Measurements from ENCODE around the gene LIFR. TPM values are rescaled to one million over a fixed set of nuclear protein-coding genes. Genes with fewer than 3 reads are reported as not detected.
"Not testable (repeated sequence)": the region's sequence is repeated elsewhere in the genome, so short reads cannot be mapped to it uniquely, and the experiment has no call there.

The LIFR gene
- total RNA-seq, 1 donor from 2014 or later = 13.8 TPM

DNA sequence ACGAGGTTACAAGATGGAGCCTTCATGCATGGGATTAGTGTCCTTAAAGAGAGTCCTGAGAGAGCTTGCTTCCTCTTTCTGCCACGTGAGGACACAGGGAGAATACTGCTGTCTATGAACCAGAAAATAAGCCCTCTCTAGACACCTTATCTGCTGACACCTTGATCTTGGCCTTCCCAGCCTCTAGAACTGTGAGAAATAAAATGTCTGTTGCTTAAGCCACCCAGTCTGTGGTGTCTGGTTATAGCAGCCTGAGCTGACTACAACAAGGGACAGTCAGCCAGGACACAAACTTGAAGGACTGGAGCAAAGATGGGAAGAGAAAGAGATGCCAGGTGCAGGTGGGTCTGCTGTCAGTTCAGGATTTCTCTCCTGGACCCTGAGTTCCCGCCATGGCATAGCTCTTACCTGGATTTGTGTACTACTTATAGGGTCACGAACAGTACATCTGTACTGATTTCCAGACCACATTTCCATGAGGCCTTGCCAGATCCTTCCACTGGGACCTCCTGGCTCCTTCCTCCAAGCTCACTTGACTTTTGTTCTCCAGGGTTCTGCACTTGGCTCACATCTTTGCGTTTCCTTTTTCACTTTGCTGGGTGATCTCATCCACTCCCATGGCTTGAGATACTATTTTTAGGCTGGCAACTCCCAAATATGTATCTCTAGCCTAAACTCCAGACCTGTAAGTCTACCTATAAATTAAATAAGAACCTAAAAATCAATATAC is 44.9 kb upstream of the LIFR start:
- Histone ChIP-seq H3K27me3 (ENCODE audit: control insufficient read depth, insufficient read depth, low read length) (no peaks in the 10 kb centered on the region), H3K36me3 (ENCODE audit: control insufficient read depth, insufficient read depth, low read length) (no peaks in the 10 kb centered on the region), H3K4me3 (ENCODE audit: low read depth, low read length) (no peak overlapping the region)
- TF ChIP-seq, protein P1, sequence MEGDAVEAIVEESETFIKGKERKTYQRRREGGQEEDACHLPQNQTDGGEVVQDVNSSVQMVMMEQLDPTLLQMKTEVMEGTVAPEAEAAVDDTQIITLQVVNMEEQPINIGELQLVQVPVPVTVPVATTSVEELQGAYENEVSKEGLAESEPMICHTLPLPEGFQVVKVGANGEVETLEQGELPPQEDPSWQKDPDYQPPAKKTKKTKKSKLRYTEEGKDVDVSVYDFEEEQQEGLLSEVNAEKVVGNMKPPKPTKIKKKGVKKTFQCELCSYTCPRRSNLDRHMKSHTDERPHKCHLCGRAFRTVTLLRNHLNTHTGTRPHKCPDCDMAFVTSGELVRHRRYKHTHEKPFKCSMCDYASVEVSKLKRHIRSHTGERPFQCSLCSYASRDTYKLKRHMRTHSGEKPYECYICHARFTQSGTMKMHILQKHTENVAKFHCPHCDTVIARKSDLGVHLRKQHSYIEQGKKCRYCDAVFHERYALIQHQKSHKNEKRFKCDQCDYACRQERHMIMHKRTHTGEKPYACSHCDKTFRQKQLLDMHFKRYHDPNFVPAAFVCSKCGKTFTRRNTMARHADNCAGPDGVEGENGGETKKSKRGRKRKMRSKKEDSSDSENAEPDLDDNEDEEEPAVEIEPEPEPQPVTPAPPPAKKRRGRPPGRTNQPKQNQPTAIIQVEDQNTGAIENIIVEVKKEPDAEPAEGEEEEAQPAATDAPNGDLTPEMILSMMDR (IDR thresholded peaks at IDR 0.05; ENCODE audit: insufficient read depth, low read length, poor library complexity, severe bottlenecking) = no peak
- no peak for DNase-seq (ENCODE audit: low read depth)

DNA sequence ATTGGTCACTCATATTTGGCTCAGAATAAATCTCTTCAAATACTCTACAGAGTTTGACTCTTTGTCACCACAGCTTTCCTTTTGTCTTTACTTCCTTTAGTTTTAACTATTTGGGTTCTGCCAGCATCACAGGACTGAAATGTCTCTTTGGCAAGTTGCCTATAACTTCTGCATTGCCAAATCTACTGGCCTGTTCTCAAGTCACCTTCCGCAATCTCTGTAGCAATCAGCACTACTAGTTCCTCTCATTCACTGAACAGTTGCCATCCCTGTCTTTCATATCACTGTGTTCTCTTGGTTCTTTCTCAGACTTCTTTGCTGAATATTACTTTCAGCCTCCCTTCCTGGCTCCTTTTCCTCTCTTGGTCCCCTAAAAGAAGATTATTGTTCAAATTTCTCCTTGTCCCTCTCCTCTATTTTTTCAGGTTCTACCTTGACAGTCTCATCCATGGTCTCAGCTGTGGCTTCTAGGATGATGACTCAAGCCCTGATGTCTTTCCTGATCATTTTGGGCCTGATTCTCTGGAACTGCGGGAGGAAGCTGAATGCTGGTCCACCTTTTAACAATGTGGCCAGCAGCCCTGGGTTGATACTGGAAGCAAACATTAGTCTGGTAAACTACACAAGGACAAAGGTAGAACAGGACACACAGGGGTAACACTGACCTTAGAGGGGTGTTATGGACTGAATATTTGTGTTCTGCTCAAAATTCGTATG is 44.0 kb upstream of the LIFR start:
- no peaks in the 10 kb centered on the region for H3K36me3 ChIP-seq (ENCODE audit: control insufficient read depth, insufficient read depth, low read length)
- no peak for DNase-seq (ENCODE audit: low read depth)
- TF ChIP-seq, protein P1 (IDR thresholded peaks at IDR 0.05; ENCODE audit: insufficient read depth, low read length, poor library complexity, severe bottlenecking) = no peak
- no peak overlapping the region for H3K4me3 ChIP-seq (ENCODE audit: low read depth, low read length)
- no peaks in the 10 kb centered on the region for H3K27me3 ChIP-seq (ENCODE audit: control insufficient read depth, insufficient read depth, low read length)

DNA sequence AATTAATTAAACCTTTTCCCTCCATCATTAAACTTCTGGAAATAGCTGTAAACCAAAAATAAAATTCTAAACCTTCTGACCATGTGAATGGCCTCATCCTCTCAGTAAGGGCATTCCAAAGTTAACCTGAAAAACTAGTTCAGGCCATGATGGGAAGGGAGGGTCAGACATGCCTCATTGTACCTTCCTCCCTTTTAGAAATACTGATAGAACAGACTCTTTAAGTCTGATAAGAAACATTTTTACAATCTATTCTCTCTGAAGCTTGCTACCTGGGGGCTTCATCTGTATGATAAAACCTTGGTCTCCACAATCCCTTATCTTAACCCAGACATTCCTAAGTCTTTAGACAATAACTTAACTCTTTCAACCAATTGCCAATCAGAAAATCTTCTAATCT is 43.3 kb upstream of the LIFR start:
- DNase-seq (ENCODE audit: low read depth); H3K4me3 ChIP-seq (ENCODE audit: low read depth, low read length); H3K27me3 ChIP-seq (ENCODE audit: control insufficient read depth, insufficient read depth, low read length); H3K36me3 ChIP-seq (ENCODE audit: control insufficient read depth, insufficient read depth, low read length): not testable (repeated sequence)

DNA sequence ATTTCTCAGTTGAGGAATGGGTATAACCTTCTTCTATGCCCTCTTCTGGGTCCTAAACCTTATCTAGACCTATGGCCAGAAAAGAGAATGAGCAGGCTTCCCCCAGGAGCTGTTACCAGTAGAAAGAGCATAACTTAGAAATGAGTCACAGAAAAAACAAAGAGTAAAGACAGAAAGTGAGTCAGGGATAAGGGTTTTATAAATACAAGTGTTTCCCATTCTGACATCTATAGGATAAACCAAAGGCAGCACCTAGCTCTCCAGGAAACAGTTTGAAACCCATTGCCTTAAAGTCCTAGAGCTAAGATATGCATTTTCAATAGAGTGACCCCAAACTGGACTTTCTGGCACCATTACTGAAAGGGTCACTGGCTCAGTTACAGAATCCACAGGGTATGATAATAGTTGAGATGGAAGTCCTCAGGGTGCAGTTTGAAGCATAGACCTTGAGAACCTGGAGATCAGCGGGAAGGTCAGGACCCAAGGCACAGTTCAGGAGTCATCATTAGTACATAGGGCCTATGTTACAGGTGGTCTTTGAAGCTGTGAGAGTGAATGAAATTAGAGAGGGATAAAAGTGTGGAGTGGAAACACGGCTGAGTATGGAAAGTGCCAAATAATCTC is 42.7 kb upstream of the LIFR start:
- peak; percentile 63 for DNase-seq (ENCODE audit: low read depth)
- H3K36me3 ChIP-seq (ENCODE audit: control insufficient read depth, insufficient read depth, low read length) = no peaks in the 10 kb centered on the region
- TF ChIP-seq, protein P1 (IDR thresholded peaks at IDR 0.05; ENCODE audit: insufficient read depth, low read length, poor library complexity, severe bottlenecking) = no peak
- no peak overlapping the region for H3K4me3 ChIP-seq (ENCODE audit: low read depth, low read length)
- H3K27me3 ChIP-seq (ENCODE audit: control insufficient read depth, insufficient read depth, low read length) = no peaks in the 10 kb centered on the region

DNA sequence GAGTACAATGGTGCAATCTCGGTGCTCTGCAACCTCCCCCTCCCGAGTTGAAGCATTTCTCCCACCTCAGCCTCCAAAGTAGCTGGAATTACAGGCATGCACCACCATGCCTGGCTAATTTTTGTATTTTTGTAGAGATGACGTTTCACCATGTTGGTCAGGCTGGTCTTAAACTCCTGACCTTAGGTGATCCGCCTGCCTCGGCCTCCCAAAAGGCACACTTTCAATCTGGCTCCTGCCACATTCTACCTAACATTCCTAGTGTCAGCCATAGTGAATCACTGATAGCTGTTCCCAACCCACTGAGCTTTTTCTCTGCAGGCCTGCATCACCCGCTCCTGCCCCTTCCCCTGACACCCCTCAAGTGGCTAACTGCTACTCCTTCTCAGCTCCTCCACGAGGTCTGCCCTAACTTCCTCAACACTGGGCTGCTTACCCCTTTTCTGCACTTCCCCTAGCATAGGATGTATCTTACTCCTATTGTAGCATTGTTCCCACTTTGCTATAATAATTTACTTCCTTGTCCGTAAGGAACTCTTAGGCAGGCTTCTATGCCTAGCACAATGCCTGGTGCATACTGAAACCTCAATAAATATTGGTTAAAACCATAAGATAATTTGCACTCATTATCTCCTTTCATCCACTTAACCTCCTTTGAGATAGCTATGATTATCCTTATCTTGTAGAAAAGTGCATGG is 42.0 kb upstream of the LIFR start:
- no peaks in the 10 kb centered on the region for H3K36me3 ChIP-seq (ENCODE audit: control insufficient read depth, insufficient read depth, low read length)
- H3K27me3 ChIP-seq (ENCODE audit: control insufficient read depth, insufficient read depth, low read length) = no peaks in the 10 kb centered on the region
- no peak for DNase-seq (ENCODE audit: low read depth)
- TF ChIP-seq, protein P1 (IDR thresholded peaks at IDR 0.05; ENCODE audit: insufficient read depth, low read length, poor library complexity, severe bottlenecking) = no peak
- H3K4me3 ChIP-seq (ENCODE audit: low read depth, low read length) = no peak overlapping the region

DNA sequence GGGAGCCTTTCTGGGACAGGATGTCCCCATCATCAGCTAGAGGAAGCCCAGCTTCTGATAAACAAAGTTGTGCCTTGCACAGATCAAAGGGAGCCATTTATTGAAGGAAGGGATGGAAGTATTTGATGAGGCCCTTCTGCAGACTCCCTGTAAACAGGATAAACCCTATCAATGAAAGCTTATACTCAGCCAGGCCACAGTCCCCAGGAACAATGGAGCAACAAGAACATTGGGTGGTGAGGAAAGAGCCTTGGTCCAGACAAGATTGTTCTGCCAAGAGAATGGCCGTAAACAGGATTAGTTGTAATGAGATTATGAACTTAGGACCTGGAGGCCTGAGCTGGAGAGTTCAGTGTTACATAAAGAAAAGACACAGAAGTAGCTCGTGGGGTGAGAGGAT is 40.5 kb upstream of the LIFR start:
- TF ChIP-seq, protein P1 (IDR thresholded peaks at IDR 0.05; ENCODE audit: insufficient read depth, low read length, poor library complexity, severe bottlenecking) = no peak

More for the DNA sequence above, 40.5 kb upstream of the LIFR start:
- H3K36me3 ChIP-seq (ENCODE audit: control insufficient read depth, insufficient read depth, low read length) = no peaks in the 10 kb centered on the region
- DNase-seq (ENCODE audit: low read depth) = no peak
- H3K27me3 ChIP-seq (ENCODE audit: control insufficient read depth, insufficient read depth, low read length) = no peaks in the 10 kb centered on the region
- no peak overlapping the region for H3K4me3 ChIP-seq (ENCODE audit: low read depth, low read length)

Data from kidney epithelial cell (primary cell).